Measurements from ENCODE around the gene APBA1. TPM values are rescaled to one million over a fixed set of nuclear protein-coding genes. Genes with fewer than 3 reads are reported as not detected.

Gene APBA1
- total and polyA plus RNA-seq, 2 of the 8 experiments (the other 6 are each of a cell fraction or from before 2014, with no cell fraction given), result 0.36 to 0.60 TPM

- no peaks in the 10 kb centered on the region for H3K9me3 ChIP-seq (ENCODE audit: insufficient read depth in 2 of 2, low read depth in 1 of 2, low read length in 1 of 2)
- CTCF ChIA-PET (ENCODE audit: partially characterized antibody), result no interaction called here
Measured at GRCh38 chr9:69678843-69679538, 6.8 kb upstream of the APBA1 start.

More at GRCh38 chr9:69678843-69679538, 6.8 kb upstream of the APBA1 start:
- Histone ChIP-seq H4K5ac (ENCODE audit: insufficient read length, low read depth, low read length) (no peak overlapping the region), H2BK20ac (ENCODE audit: low read length) (no peak overlapping the region), H3K4me2 (ENCODE audit: insufficient read depth in 1 of 2, low read depth in 2 of 2, low read length in 2 of 2) (no peak overlapping the region), H3K4me1 (replicated peaks in 1 of 4; ENCODE audit: control insufficient read depth in 3 of 4, insufficient read depth in 4 of 4, low read length in 3 of 4) (no peaks in the 10 kb centered on the region), H4K20me1 (replicated peaks in 1 of 2; ENCODE audit: control insufficient read depth in 1 of 2, insufficient read depth in 2 of 2, low read length in 2 of 2) (no peaks in the 10 kb centered on the region), H2BK5ac (ENCODE audit: low read depth, low read length) (no peak overlapping the region), H4K8ac (ENCODE audit: extremely low read depth, insufficient read depth, low read length) (no peak overlapping the region), H3K27me3 (replicated peaks in 1 of 4; ENCODE audit: control insufficient read depth in 3 of 4, extremely low read depth in 1 of 4, insufficient read depth in 3 of 4, low read length in 3 of 4) (no peaks in the 10 kb centered on the region), H3K18ac (ENCODE audit: extremely low read depth, low read length) (no peak overlapping the region), H2AFZ (ENCODE audit: low read length) (no peak overlapping the region), H2BK15ac (ENCODE audit: low read length) (no peak overlapping the region), H2AK5ac (ENCODE audit: low read depth, low read length) (no peak overlapping the region), H3K27ac (ENCODE audit: low read depth, low read length) (no peak overlapping the region), H3K56ac (replicated peaks; ENCODE audit: insufficient read length, low read depth, low read length) (no peak overlapping the region), H3K9ac (replicated peaks in 1 of 4; ENCODE audit: extremely low read depth in 1 of 4, low read depth in 3 of 4, low read length in 3 of 4) (no peak overlapping the region), H3K36me3 (ENCODE audit: control insufficient read depth in 2 of 4, insufficient read depth in 4 of 4, low read length in 3 of 4) (no peaks in the 10 kb centered on the region), H3K4ac (replicated peaks; ENCODE audit: insufficient read length, low read depth, low read length) (no peak overlapping the region), H2BK120ac (replicated peaks; ENCODE audit: low read depth, low read length) (no peak overlapping the region), H3K4me3 (ENCODE audit: extremely low read depth in 1 of 4, insufficient read depth in 2 of 4, low read depth in 3 of 4, low read length in 4 of 4) (no peak overlapping the region), H2BK12ac (ENCODE audit: low read depth, low read length) (no peak overlapping the region), H3K79me2 (ENCODE audit: control insufficient read depth in 1 of 2, insufficient read depth in 2 of 2, low read length in 2 of 2) (no peaks in the 10 kb centered on the region; a peak in 1 of 4 replicates), H4K91ac (replicated peaks; ENCODE audit: insufficient read length, low read length) (no peak overlapping the region), H3K23me2 (ENCODE audit: low read depth, low read length) (no peaks in the 10 kb centered on the region), H3K23ac (ENCODE audit: insufficient read length) (no peak overlapping the region), H3K14ac (ENCODE audit: insufficient read length) (no peak overlapping the region), H3K79me1 (ENCODE audit: low read depth, low read length) (no peaks in the 10 kb centered on the region)
- DNase-seq (ENCODE audit: low read depth in 1 of 2, low spot score in 2 of 2), result no peak
- 89% methylated on average over 4 of the region's 4 CpGs; no CpG with 5 or more reads in 1 of the 2 experiments for WGBS, 2 experiments (ENCODE audit: extremely low coverage in 1 of 2, insufficient coverage in 1 of 2, insufficient read length in 1 of 2, insufficient replicate concordance in 2 of 2, low coverage in 1 of 2, low lambda C conversion rate in 2 of 2, missing lambda C conversion rate in 1 of 2)
- no peak for FAIRE-seq
- TF ChIP-seq ZNF274 (IDR thresholded peaks at IDR 0.05; ENCODE audit: borderline replicate concordance, extremely low read depth, low read length) (no peak), ASH2L (IDR thresholded peaks at IDR 0.05; ENCODE audit: low read length) (no peak), SP4 (IDR thresholded peaks at IDR 0.05; ENCODE audit: low read length) (no peak), ATF2 (IDR thresholded peaks at IDR 0.05; ENCODE audit: low read length) (no peak), SRF (IDR thresholded peaks at IDR 0.05; ENCODE audit: low read depth, low read length) (no peak)
- POLR2A ChIA-PET (ENCODE audit: partially characterized antibody), result no interaction called here

All from H1 (cell line).